Measurements from ENCODE around the gene MYH10. TPM values are rescaled to one million over a fixed set of nuclear protein-coding genes. Genes with fewer than 3 reads are reported as not detected.

MYH10 gene
- total RNA-seq, 2 experiments from 2014 or later = 7.7 to 8.1 TPM

- no peaks in the 10 kb centered on the region for H3K9me3 Mint-ChIP-seq (ENCODE audit: insufficient read depth)
- no peaks in the 10 kb centered on the region for H3K36me3 Mint-ChIP-seq (ENCODE audit: low read depth)
- H3K4me3 Mint-ChIP-seq = no peak overlapping the region
- ATAC-seq = no peak
- H3K27ac Mint-ChIP-seq = no peak overlapping the region
- ChIA-PET CTCF (no interaction called here), POLR2A (no interaction called here)
- peaks cover 13% of the 10 kb centered on the region for H3K27me3 Mint-ChIP-seq (ENCODE audit: low read depth)
- H3K4me1 Mint-ChIP-seq (ENCODE audit: low read depth) = no peaks in the 10 kb centered on the region
- DNase-seq = no peak
Measured at GRCh38 chr17:8643855-8644506, 13.5 kb upstream of the MYH10 start.

- no peaks in the 10 kb centered on the region for H3K9me3 Mint-ChIP-seq (ENCODE audit: insufficient read depth)
- DNase-seq (no peak), ATAC-seq (no peak)
- H3K27ac Mint-ChIP-seq = no peak overlapping the region
- H3K36me3 Mint-ChIP-seq (ENCODE audit: low read depth) = no peaks in the 10 kb centered on the region
- peaks cover 20% of the 10 kb centered on the region for H3K27me3 Mint-ChIP-seq (ENCODE audit: low read depth)
- ChIA-PET CTCF (no interaction called here), POLR2A (no interaction called here)
- no peak overlapping the region for H3K4me3 Mint-ChIP-seq
- no peaks in the 10 kb centered on the region for H3K4me1 Mint-ChIP-seq (ENCODE audit: low read depth)
Measured at GRCh38 chr17:8639709-8640108, 9.2 kb upstream of the MYH10 start.

- H3K36me3 Mint-ChIP-seq (ENCODE audit: low read depth) = no peaks in the 10 kb centered on the region
- H3K27ac Mint-ChIP-seq = no peak overlapping the region
- no peak for ATAC-seq
- DNase-seq = no peak
- H3K4me3 Mint-ChIP-seq = no peak overlapping the region
- POLR2A ChIA-PET = no interaction called here
- peaks cover 65% of the 10 kb centered on the region for H3K27me3 Mint-ChIP-seq (ENCODE audit: low read depth)
- CTCF ChIA-PET = interaction anchor here (0.7 to 1.0 kb wide), 2 partner anchors 11 to 59 kb away, joined by 3 read pairs; no protein-coding TSS in a partner anchor
- H3K9me3 Mint-ChIP-seq (ENCODE audit: insufficient read depth) = no peaks in the 10 kb centered on the region
- H3K4me1 Mint-ChIP-seq (ENCODE audit: low read depth) = peaks cover 10% of the 10 kb centered on the region
Measured at GRCh38 chr17:8632061-8632460, 1.5 kb upstream of the MYH10 start.

- Mint-ChIP-seq H3K4me3 (peak overlapping the region; percentile 97), H3K27me3 (ENCODE audit: low read depth) (peaks cover 64% of the 10 kb centered on the region), H3K9me3 (ENCODE audit: insufficient read depth) (no peaks in the 10 kb centered on the region), H3K36me3 (ENCODE audit: low read depth) (no peaks in the 10 kb centered on the region), H3K27ac (no peak overlapping the region), H3K4me1 (ENCODE audit: low read depth) (peaks cover 10% of the 10 kb centered on the region)
- POLR2A ChIA-PET = interaction anchor here (0.7 kb wide), 1 partner anchor 30 kb away, joined by 3 read pairs; no protein-coding TSS in a partner anchor
- CTCF ChIA-PET = interaction anchor here (0.7 to 1.0 kb wide), 2 partner anchors 11 to 59 kb away, joined by 3 read pairs; no protein-coding TSS in a partner anchor
- ATAC-seq = no peak
- DNase-seq = no peak
Measured at GRCh38 chr17:8631554-8631877, 991 bp upstream of the MYH10 start.

- Mint-ChIP-seq H3K9me3 (ENCODE audit: insufficient read depth) (no peaks in the 10 kb centered on the region), H3K4me3 (peak overlapping the region; percentile 97), H3K27ac (peak overlapping the region; percentile 82), H3K36me3 (ENCODE audit: low read depth) (no peaks in the 10 kb centered on the region), H3K4me1 (ENCODE audit: low read depth) (peaks cover 10% of the 10 kb centered on the region), H3K27me3 (ENCODE audit: low read depth) (peaks cover 61% of the 10 kb centered on the region)
- ChIA-PET POLR2A (interaction anchor here (0.7 kb wide), 1 partner anchor 30 kb away, joined by 3 read pairs; no protein-coding TSS in a partner anchor), CTCF (interaction anchor here (0.7 to 1.0 kb wide), 3 partner anchors 12 to 115 kb away, joined by 3 read pairs; no protein-coding TSS in a partner anchor)
- DNase-seq (peak; percentile 92), ATAC-seq (peak; percentile 98)
Measured at GRCh38 chr17:8630802-8631553, 453 bp upstream of the MYH10 start.

GRCh38 chr17:8629371-8630226, 926 bp downstream of the MYH10 start:
- H3K36me3 Mint-ChIP-seq (ENCODE audit: low read depth) = no peaks in the 10 kb centered on the region
- CTCF ChIA-PET = no interaction called here
- H3K27me3 Mint-ChIP-seq (ENCODE audit: low read depth) = peaks cover 56% of the 10 kb centered on the region
- H3K9me3 Mint-ChIP-seq (ENCODE audit: insufficient read depth) = no peaks in the 10 kb centered on the region
- no peak for DNase-seq
- no peak overlapping the region for H3K27ac Mint-ChIP-seq
- peak overlapping the region; percentile 97 for H3K4me3 Mint-ChIP-seq
- POLR2A ChIA-PET = no interaction called here
- ATAC-seq = no peak
- peaks cover 10% of the 10 kb centered on the region for H3K4me1 Mint-ChIP-seq (ENCODE audit: low read depth)

GRCh38 chr17:8628609-8629169, 1.8 kb downstream of the MYH10 start:
- ATAC-seq = no peak
- DNase-seq = no peak
- CTCF ChIA-PET = no interaction called here
- Mint-ChIP-seq H3K27me3 (ENCODE audit: low read depth) (peaks cover 56% of the 10 kb centered on the region), H3K36me3 (ENCODE audit: low read depth) (no peaks in the 10 kb centered on the region), H3K27ac (no peak overlapping the region), H3K4me3 (no peak overlapping the region), H3K9me3 (ENCODE audit: insufficient read depth) (no peaks in the 10 kb centered on the region), H3K4me1 (ENCODE audit: low read depth) (peaks cover 10% of the 10 kb centered on the region)
- POLR2A ChIA-PET = interaction anchor here (0.6 kb wide), 1 partner anchor 381 kb away, joined by 3 read pairs; the partner anchor contains the start of gene CTC1

- CTCF ChIA-PET = no interaction called here
- POLR2A ChIA-PET = interaction anchor here (0.6 kb wide), 1 partner anchor 380 kb away, joined by 3 read pairs; the partner anchor contains the start of gene CTC1
- ATAC-seq (no peak), DNase-seq (no peak)
- Mint-ChIP-seq H3K27me3 (ENCODE audit: low read depth) (peaks cover 54% of the 10 kb centered on the region), H3K4me1 (ENCODE audit: low read depth) (peaks cover 10% of the 10 kb centered on the region), H3K27ac (no peak overlapping the region), H3K4me3 (no peak overlapping the region), H3K9me3 (ENCODE audit: insufficient read depth) (no peaks in the 10 kb centered on the region), H3K36me3 (ENCODE audit: low read depth) (no peaks in the 10 kb centered on the region)
Measured at GRCh38 chr17:8628172-8628571, 2.4 kb downstream of the MYH10 start.

GRCh38 chr17:8623591-8623990, 6.9 kb downstream of the MYH10 start:
- ATAC-seq (no peak), DNase-seq (no peak)
- no peak overlapping the region for H3K4me3 Mint-ChIP-seq
- no peak overlapping the region for H3K27ac Mint-ChIP-seq
- peaks cover 19% of the 10 kb centered on the region for H3K27me3 Mint-ChIP-seq (ENCODE audit: low read depth)
- no peaks in the 10 kb centered on the region for H3K9me3 Mint-ChIP-seq (ENCODE audit: insufficient read depth)
- CTCF ChIA-PET = no interaction called here
- H3K36me3 Mint-ChIP-seq (ENCODE audit: low read depth) = peaks cover 3% of the 10 kb centered on the region
- POLR2A ChIA-PET = no interaction called here
- H3K4me1 Mint-ChIP-seq (ENCODE audit: low read depth) = peaks cover 12% of the 10 kb centered on the region

- peaks cover 12% of the 10 kb centered on the region for H3K4me1 Mint-ChIP-seq (ENCODE audit: low read depth)
- no peaks in the 10 kb centered on the region for H3K9me3 Mint-ChIP-seq (ENCODE audit: insufficient read depth)
- CTCF ChIA-PET = interaction anchor here (1.7 kb wide), 1 partner anchor 212 kb away, joined by 4 read pairs; no protein-coding TSS in a partner anchor
- DNase-seq (no peak), ATAC-seq (no peak)
- H3K4me3 Mint-ChIP-seq = no peak overlapping the region
- peaks cover 3% of the 10 kb centered on the region for H3K36me3 Mint-ChIP-seq (ENCODE audit: low read depth)
- POLR2A ChIA-PET = no interaction called here
- H3K27ac Mint-ChIP-seq = no peak overlapping the region
- H3K27me3 Mint-ChIP-seq (ENCODE audit: low read depth) = peaks cover 9% of the 10 kb centered on the region
Measured at GRCh38 chr17:8622191-8622590, 8.3 kb downstream of the MYH10 start.

GRCh38 chr17:8621585-8621984, 8.9 kb downstream of the MYH10 start:
- no peak for ATAC-seq
- POLR2A ChIA-PET = no interaction called here

More at GRCh38 chr17:8621585-8621984, 8.9 kb downstream of the MYH10 start:
- CTCF ChIA-PET = interaction anchor here (1.7 kb wide), 1 partner anchor 212 kb away, joined by 4 read pairs; no protein-coding TSS in a partner anchor
- no peaks in the 10 kb centered on the region for H3K9me3 Mint-ChIP-seq (ENCODE audit: insufficient read depth)
- no peak overlapping the region for H3K27ac Mint-ChIP-seq
- H3K4me1 Mint-ChIP-seq (ENCODE audit: low read depth) = peaks cover 12% of the 10 kb centered on the region
- DNase-seq = no peak
- no peak overlapping the region for H3K4me3 Mint-ChIP-seq
- H3K27me3 Mint-ChIP-seq (ENCODE audit: low read depth) = peaks cover 13% of the 10 kb centered on the region
- H3K36me3 Mint-ChIP-seq (ENCODE audit: low read depth) = peaks cover 3% of the 10 kb centered on the region

All from activated CD8-positive, alpha-beta T cell treated with anti-CD3 and anti-CD28 coated beads, Interleukin-2, amount 10 ng/mL, durations not matched to agents 7 days and 5 days (primary cell).